MM.1S (cell line): ENCODE data around the gene THSD7B.

Experiments
- EZH2 ChIP-seq: fragments of 300-600 bp; sonication (generic); optimal IDR thresholded peaks from 2 replicates; pipeline ENCODE3; 2017; ENCODE audit warnings: low read depth, mild to moderate bottlenecking, antibody characterized with exemption, low read length, mixed read lengths
- TF ChIP-seq, protein P1 (sequence below): fragments of 300-600 bp; sonication (generic); IDR thresholded peaks from 2 replicates; pipeline ENCODE4 v1.5.1; 2016; ENCODE audit warnings: antibody characterized with exemption, low read length, mixed read lengths

DNA sequence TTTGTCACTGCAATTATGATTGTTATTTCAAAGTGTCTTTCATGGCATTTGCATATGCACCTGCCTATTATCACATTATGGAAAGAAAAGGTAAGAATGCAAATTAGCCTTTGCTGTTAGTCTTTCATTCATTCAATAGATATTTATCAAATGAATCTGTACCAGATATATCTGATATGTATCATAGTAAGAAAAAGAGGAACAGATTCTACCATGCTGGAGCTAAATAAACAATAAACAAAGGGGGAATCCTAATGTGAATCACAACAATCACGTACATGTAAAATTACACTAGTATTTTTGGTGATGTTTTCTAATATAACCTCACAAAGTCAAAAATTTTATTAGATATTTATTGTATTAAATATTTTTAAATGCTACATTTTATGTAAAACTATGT is 446.4 kb downstream of the THSD7B start:
- TF ChIP-seq, protein P1, sequence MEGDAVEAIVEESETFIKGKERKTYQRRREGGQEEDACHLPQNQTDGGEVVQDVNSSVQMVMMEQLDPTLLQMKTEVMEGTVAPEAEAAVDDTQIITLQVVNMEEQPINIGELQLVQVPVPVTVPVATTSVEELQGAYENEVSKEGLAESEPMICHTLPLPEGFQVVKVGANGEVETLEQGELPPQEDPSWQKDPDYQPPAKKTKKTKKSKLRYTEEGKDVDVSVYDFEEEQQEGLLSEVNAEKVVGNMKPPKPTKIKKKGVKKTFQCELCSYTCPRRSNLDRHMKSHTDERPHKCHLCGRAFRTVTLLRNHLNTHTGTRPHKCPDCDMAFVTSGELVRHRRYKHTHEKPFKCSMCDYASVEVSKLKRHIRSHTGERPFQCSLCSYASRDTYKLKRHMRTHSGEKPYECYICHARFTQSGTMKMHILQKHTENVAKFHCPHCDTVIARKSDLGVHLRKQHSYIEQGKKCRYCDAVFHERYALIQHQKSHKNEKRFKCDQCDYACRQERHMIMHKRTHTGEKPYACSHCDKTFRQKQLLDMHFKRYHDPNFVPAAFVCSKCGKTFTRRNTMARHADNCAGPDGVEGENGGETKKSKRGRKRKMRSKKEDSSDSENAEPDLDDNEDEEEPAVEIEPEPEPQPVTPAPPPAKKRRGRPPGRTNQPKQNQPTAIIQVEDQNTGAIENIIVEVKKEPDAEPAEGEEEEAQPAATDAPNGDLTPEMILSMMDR, result no peak
- no peak for TF ChIP-seq EZH2
